Measurements from ENCODE around the gene PRR33.

GRCh38 chr11:1845561-1846452, 45.9 kb downstream of the PRR33 start:
- TF ChIP-seq CTCF (IDR thresholded peaks at IDR 0.05) = no peak
- no peak for TF ChIP-seq MAFK (IDR thresholded peaks at IDR 0.05; ENCODE audit: partially characterized antibody)
- TF ChIP-seq RCOR1 (IDR thresholded peaks at IDR 0.05; ENCODE audit: low read depth, low read length) = no peak
- TF ChIP-seq MAZ (IDR thresholded peaks at IDR 0.05; ENCODE audit: borderline replicate concordance, low read depth, low read length) = no peak
- no peak for TF ChIP-seq RARB (CRISPR knock-in tag; IDR thresholded peaks at IDR 0.05)
- no peak for TF ChIP-seq MAX (IDR thresholded peaks at IDR 0.05)
- TF ChIP-seq E2F6 (IDR thresholded peaks at IDR 0.05; ENCODE audit: borderline replicate concordance, low read depth) = no peak
- TF ChIP-seq EP300 (IDR thresholded peaks at IDR 0.05) = no peak
- no peak for TF ChIP-seq POLR2A (IDR thresholded peaks at IDR 0.05; ENCODE audit: low read length)
- TF ChIP-seq CHD2 (IDR thresholded peaks at IDR 0.05; ENCODE audit: low read length, partially characterized antibody) = no peak
- no peak for TF ChIP-seq SREBF2 (IDR thresholded peaks at IDR 0.05)
- TF ChIP-seq SMC3 (IDR thresholded peaks at IDR 0.05) = no peak
- TF ChIP-seq ELK1 (IDR thresholded peaks at IDR 0.05; ENCODE audit: low read depth, low read length) = no peak
- no peak for TF ChIP-seq HDAC2 (IDR thresholded peaks at IDR 0.05)

All from A549 (cell line).